ENCODE data around the gene LEMD1. TPM values are rescaled to one million over a fixed set of nuclear protein-coding genes. Genes with fewer than 3 reads are reported as not detected.
"Not testable (repeated sequence)": the region's sequence is repeated elsewhere in the genome, so short reads cannot be mapped to it uniquely, and the experiment has no call there.

LEMD1 gene
- total RNA-seq, 1 donor from 2014 or later = not detected

- no peak for TF ChIP-seq CTCF (IDR thresholded peaks at IDR 0.05)
- H3K36me3 ChIP-seq = no peaks in the 10 kb centered on the region
- intact Hi-C loops (cut with DNase I) = no loop called here
- H3K4me3 ChIP-seq = no peak overlapping the region
- no peak overlapping the region for H3K27ac ChIP-seq
- H3K9me3 ChIP-seq = no peaks in the 10 kb centered on the region
- DNase-seq (ENCODE audit: low spot score in 2 of 2) = no peak
- no peaks in the 10 kb centered on the region for H3K4me1 ChIP-seq
- H3K27me3 ChIP-seq = no peaks in the 10 kb centered on the region
Measured at GRCh38 chr1:205398586-205398985, 23.3 kb downstream of the LEMD1 start.

DNA sequence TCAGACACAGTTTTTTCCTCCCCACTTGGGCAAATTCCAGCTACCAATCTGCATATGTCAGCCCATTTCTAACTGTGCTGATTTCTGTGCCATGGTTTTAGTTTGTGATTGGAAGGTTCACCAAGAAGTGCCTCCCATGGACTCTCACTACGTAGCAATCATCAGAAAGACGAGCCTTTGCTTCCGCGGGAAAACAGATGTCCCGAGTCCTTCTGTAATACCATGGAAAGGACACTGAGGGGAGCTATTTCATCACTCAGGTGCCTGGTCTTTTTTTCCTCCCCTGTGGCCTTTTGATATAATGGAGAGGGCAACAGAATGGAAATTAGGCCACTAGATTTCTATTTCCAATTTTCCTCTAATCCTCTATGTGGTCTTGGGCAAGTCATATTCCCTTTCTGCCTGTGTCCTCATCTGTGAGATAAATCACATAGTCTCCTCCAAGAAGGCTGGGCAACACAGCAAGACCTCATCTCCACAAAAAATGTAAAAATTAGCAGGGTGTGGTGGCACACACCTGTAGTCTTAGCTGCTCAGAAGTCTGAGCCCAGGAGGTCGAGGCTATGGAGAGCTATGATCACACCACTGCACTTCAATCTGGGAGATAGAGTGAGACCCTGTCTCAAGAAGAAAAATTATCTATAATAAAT is 24.8 kb downstream of the LEMD1 start:
- intact Hi-C loops (cut with DNase I) = no loop called here
- DNase-seq (ENCODE audit: low spot score in 2 of 2) = no peak

GRCh38 chr1:205395616-205396015 is 26.2 kb downstream of the LEMD1 start:
- TF ChIP-seq CTCF (IDR thresholded peaks at IDR 0.05) = no peak
- Histone ChIP-seq H3K27ac (no peak overlapping the region), H3K27me3 (no peaks in the 10 kb centered on the region), H3K4me3 (no peak overlapping the region), H3K36me3 (no peaks in the 10 kb centered on the region), H3K4me1 (no peaks in the 10 kb centered on the region), H3K9me3 (no peaks in the 10 kb centered on the region)
- intact Hi-C loops (cut with DNase I) = no loop called here
- no peak for DNase-seq (ENCODE audit: low spot score in 2 of 2)

More for the DNA sequence above, 24.8 kb downstream of the LEMD1 start:
- Histone ChIP-seq H3K27ac (no peak overlapping the region), H3K27me3 (no peaks in the 10 kb centered on the region), H3K4me3 (no peak overlapping the region), H3K9me3 (no peaks in the 10 kb centered on the region), H3K4me1 (no peaks in the 10 kb centered on the region), H3K36me3 (no peaks in the 10 kb centered on the region)
- TF ChIP-seq CTCF (IDR thresholded peaks at IDR 0.05) = peak; percentile 21 to 55 (median 37)

GRCh38 chr1:205392650-205393049 is 29.2 kb downstream of the LEMD1 start:
- Histone ChIP-seq H3K9me3 (no peaks in the 10 kb centered on the region), H3K36me3 (no peaks in the 10 kb centered on the region), H3K4me3 (no peak overlapping the region), H3K4me1 (no peaks in the 10 kb centered on the region), H3K27me3 (no peaks in the 10 kb centered on the region), H3K27ac (no peak overlapping the region)
- intact Hi-C loops (cut with DNase I) = no loop called here
- no peak for TF ChIP-seq CTCF (IDR thresholded peaks at IDR 0.05)
- no peak for DNase-seq (ENCODE audit: low spot score in 2 of 2)

DNA sequence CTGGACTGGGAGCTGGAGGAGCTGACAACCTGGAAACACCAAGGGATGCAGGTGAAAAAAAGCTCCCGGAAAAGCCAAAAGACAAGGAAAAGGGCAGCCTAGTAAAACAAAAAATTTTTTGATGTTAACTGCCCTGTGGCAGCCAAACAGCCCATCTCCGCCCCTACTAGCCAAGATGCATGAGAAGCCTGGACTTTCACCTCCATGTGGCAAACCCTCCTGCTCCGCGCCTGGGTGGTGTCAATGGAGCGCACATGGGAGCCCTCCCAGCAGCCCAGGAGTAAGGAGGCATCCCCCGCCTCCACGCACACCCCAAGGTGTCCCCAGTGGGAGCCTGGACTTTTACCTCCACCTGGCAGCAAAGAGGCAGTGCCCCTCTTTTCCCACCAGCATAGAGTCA is 30.5 kb downstream of the LEMD1 start:
- Histone ChIP-seq H3K4me1 (no peaks in the 10 kb centered on the region), H3K36me3 (no peaks in the 10 kb centered on the region), H3K27ac (no peak overlapping the region), H3K9me3 (no peaks in the 10 kb centered on the region), H3K4me3 (no peak overlapping the region), H3K27me3 (no peaks in the 10 kb centered on the region)
- intact Hi-C loops (cut with DNase I) = no loop called here
- TF ChIP-seq CTCF (IDR thresholded peaks at IDR 0.05) = no peak
- no peak for DNase-seq (ENCODE audit: low spot score in 2 of 2)

DNA sequence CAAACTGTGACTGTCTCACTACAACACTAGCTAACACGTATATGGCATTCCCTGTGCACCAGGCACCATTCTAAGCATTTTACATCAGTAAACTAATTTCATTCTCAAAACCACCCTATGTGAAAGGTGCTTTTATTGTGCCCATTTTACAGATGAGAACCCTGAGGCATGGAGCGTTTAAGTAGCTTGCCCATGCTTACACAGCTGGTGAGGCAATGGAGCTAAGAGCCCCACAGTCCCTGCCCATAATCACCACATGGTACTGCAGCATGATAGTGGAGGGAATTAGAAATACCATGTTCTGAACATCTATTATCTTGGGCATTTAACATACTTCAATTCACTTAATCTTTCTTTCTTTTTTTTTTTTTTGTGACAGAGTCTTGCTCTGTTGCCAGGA is 34.0 kb downstream of the LEMD1 start:
- DNase-seq (ENCODE audit: low spot score in 2 of 2) = no peak
- TF ChIP-seq CTCF (IDR thresholded peaks at IDR 0.05) = no peak
- Histone ChIP-seq H3K27ac (no peak overlapping the region), H3K27me3 (no peaks in the 10 kb centered on the region), H3K36me3 (no peaks in the 10 kb centered on the region), H3K9me3 (no peaks in the 10 kb centered on the region), H3K4me1 (no peaks in the 10 kb centered on the region), H3K4me3 (no peak overlapping the region)
- intact Hi-C loops (cut with DNase I) = no loop called here

GRCh38 chr1:205382990-205383389 is 38.9 kb downstream of the LEMD1 start:
- H3K4me3 ChIP-seq; H3K27me3 ChIP-seq; intact Hi-C loops (cut with DNase I); H3K9me3 ChIP-seq; DNase-seq (ENCODE audit: low spot score in 2 of 2); H3K4me1 ChIP-seq; H3K27ac ChIP-seq; H3K36me3 ChIP-seq: not testable (repeated sequence)
